Renal pelvis (tissue), 4 donors: ENCODE measurements around the gene CD24. TPM values are rescaled to one million over a fixed set of nuclear protein-coding genes. Genes with fewer than 3 reads are reported as not detected.
"Not testable (repeated sequence)": the region's sequence is repeated elsewhere in the genome, so short reads cannot be mapped to it uniquely, and the experiment has no call there.

Source experiments
- DNase-seq: peaks from one replicate; pipeline ENCODE4 v3.0.0-alpha.2; 2013
- polyA plus RNA-seq, 3 donors: library from polyadenylated mRNA; unstranded; fragments of 120-200 nt; gene quantifications; one replicate each; pipeline ENCODE4 v1.2.1, GENCODE V29; 2013; ENCODE audit not compliant: insufficient read length in 3 of 3

CD24 gene
- polyA plus RNA-seq, 3 donors: 843 to 1,054 (median 1,043) TPM

DNA sequence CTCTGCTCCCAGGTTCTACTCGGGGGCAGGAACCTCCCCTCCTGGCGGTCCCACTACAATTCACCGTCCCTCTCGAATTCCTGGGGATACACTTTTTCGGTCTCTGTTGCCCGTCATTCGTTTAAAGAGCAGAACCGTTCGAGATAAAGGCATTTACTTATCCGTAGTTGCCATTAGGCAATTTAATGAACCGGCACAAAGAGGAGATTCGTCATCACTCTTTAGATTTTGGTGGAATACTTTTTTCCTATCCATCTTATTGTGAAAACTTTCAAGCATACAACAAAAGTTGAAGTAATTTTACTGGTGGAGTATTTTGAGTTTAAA is 1.2 kb upstream of the CD24 start:
- DNase-seq: peak; percentile 52

DNA sequence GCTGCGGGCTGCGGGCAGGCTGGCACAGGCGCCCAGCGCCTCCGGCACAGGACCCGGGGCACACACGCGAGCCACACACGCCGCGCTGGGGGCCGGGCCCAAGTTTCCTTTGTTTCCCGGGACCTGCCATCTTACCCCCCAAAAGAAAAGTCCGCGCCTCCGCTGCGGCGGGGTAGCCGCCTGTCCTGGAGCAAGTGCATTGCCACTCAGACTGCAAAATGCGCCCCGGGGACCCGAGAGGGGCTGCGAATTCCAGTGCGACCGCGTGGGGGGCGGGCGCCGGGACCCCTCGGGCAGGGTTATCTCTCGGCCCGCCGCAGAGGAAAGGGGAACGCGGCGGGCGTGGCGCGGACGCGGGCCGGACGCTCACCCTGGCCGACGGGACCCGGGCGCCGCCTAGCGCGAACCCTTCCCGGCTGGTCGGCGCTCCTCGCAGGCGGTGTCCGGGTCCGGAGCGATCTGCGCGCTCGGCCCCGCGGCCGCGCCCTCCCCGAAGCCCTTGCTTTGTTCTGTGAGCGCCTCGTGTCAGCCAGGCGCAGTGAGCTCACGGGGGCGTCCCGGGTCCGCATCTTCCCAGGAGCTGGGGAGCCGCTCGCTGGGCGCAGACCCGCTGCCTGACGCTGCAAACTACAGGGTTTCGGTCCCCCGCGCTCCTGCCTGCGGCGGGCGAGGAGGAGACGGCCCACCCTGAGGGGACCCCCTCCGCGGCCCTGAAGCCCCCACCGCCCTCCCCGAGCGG is 639 bp upstream of the CD24 start:
- peak; percentile 56 for DNase-seq

DNA sequence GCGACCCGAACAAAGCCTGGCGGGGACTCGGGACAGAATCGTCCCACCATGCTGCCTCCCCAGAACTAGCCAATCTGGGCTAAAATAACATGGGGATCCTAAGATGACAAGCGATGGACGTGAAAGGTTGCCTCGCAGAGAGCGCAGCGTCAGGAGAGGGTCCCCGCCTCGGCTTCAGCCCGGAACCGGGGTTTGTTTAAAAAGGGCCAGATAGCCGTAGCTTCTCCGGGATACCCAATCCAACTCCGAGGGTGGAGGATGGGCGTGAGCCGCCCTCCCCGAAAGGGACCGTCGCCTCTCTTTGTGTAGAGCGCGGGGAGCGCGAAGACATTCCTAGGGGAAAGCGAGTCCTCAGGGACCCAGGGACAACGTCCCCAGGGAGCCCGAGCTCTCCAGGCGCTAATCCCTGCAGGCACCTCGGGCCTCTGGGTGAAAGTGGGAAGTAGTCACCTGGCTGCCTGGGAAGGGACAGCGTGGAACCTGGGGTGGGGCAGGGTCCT is 643 bp downstream of the CD24 start:
- peak; percentile 29 for DNase-seq

DNA sequence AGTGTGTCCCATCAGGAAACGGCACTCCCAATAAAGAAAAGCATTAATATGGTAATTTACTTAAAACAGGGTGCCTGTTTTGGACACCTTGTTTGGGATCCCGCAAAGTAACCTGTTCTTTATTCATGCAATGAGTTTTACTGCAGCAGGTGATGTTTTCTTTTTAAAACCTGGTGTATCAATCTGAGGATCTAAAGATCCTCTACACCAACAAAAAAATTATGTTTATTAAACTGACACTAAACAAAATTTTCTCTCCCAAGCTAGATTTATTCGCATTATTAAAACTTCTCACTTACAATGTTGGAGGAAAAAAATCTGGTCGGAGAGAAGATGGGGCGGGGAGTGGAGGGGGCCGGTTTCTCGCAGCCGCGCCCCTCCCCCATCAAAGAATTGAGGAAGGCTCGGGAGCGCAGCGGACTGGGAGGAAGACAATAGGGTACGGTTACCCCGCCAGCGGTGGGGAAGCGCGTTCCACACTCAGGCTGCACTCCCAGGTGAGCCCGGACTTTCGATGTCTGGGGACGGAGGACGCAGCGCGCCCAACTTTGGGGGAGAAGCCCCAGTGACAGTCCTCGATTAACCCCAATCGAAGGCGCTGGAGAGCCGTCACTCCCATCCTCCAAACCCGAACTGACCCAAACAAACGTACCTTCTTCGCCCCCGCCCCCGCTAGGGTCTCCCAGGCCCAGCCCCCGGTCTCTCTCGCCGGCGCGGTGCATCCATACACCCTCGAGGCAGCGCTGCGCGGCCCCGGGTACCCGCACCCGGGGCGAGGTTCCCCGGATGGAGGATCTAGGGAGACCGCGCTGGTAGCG is 1.3 kb downstream of the CD24 start:
- peak; percentile 37 for DNase-seq

DNA sequence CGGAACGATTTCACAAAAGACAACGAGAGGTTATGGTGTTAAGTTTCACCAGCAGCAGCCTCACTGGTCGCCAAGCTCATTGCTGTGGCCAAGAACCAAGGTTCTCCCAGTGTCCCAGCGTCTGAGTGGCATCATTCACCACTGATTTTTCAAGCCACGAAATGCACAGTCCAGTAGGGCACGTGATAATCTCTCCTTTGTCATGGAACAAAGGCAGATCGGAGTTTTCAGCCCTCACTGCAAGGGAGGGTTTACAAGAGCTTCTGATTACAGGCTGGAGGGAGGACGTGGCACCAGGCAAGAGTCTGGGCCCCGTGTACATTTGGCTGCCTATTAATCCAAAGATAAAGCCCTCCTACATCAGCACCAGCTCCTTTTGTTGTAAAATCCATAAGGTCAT is 2.0 kb downstream of the CD24 start:
- peak; percentile 39 for DNase-seq

DNA sequence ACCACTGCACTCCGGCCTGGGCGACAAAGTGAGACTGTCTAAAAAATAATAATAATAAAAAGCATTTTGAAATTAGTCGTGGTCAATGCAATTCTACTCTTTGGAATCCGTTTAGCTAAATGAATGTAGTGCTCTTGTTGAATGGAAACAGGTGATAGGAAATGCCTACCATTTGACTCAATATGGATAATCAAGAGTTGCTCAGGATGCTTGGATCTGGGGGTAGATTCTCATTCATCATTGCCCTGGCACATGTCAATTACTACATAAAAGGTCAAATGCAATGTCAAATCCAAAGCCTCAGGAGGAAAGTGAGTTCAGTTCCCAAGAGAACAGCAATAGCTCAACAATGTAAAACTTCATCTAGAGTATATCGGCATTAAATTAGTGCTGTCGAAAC is 3.8 kb downstream of the CD24 start:
- DNase-seq: not testable (repeated sequence)

DNA sequence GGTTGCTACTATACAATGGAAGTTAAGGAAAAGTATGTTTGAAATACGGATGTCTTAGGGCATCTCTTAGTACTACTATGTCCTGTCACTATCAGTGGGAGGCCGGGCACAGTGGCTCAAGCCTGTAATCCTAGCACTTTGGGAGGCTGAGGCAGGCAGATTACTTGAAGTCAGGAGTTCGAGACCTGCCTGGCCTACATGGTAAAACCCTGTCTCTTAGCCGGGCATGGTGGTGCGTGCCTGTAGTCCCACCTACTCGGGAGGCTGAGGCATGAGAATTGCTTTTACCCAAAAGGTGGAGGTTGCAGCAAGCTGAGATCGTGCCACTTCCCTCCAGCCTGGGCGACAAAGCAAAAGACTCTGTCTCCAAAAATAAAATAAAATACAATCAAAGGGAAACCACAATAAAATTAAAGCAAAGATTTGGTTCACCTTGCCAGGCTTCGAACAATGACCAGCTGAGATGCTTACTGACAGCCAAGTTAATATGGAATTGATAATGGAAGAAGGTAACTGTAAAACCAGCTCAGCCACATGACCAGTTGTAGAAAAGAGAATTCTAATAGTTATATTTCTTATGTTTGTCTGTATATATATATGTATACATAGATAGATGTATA is 6.5 kb downstream of the CD24 start:
- DNase-seq: no peak

DNA sequence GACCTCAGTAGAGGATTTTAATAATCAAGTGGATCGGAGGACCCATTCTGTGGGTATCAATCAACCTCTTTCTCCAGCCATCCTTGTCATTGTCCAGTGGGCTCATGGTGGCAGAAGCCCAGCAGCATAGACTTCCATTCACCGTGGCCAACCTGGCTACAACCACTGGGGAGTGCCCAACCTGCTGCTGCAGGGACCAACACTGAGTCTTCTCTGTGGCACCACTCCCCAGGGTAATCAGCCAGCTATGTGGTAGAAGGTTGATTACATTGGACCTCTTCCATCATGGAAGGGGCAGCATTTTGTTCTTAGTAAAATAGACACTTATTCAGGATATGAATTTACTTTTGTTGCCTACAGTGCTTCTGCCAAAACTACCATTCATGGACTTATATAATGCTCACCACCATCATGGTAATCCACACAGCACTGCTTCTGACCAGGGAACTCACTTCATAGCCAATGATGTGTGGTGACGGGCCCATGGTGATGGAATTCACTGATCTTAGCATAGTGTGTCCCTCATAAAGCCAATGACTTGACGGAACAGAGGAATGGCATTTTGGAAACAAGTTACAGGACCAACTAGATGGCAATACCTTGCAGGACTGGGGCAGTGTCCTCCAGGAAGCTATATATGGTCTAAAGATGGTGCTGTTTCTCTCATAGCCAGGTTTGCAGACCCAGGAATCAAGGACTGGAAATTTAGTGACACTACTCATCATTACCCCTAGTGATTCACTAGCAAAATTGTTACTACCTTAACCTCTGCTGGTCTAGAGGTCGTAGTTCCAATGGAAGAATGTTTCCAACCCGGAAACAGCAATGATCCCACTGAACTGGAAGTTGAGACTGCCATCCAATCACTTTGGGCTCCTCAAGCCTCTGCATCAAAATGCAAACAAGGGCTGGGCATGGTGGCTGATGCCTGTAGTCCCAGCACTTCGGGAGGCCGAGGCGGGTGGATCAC is 7.6 kb downstream of the CD24 start:
- DNase-seq: no peak

DNA sequence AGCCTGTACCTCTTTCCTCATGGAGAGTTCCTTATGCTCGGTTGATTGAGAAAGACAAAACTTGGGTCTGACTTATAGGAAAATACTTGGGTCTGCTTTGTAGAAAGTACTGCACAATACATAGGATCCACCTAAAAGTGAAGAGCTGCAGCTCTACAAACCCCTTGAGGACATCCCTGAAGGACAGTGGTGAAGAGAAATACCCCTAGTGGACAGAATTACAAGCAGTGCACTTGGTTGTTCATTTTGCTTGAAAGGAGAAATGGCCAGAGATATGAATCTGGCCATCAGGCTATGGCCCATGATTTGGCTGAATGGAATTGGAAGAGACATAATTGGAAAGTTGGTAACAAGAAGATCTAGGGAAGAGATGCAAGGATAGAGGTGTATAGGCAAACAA is 8.3 kb downstream of the CD24 start:
- DNase-seq: no peak

DNA sequence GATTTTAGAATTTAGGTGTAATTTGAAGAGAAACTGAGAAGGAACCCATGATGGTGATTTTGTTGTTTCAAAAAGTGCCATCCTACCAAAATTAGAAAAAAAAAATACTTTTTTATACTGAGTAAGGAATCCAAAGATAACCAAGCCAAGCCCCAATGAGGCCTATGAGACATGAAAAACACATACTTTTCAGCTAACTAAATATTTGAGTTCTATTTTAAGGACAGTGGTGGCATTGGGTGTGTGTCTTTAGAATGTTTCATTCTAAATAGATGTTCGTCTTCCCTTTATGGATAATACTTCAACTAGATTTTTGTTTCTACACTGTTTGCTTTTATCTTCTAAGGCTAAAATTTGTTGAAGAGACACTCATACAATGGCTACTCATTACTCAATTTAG is 9.6 kb downstream of the CD24 start:
- DNase-seq: no peak

DNA sequence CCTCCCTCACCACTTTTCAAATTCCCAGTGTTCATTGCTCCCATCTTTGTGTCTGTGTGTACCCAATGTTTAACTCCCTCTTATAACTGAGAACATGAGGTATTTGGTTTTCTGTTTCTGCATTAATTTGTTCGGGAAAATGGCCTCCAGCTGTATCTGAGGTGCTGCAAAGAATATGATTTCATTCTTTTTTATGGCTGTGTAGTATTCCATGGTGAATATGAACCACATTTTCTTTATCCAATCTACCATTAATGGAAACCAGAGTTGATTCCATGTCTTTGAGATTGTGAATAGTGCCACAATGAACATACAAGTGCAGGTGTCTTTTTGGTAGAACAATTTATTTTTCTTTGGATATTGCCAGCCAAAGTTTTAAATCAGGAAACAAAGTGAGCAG is 10.4 kb downstream of the CD24 start:
- DNase-seq: no peak

DNA sequence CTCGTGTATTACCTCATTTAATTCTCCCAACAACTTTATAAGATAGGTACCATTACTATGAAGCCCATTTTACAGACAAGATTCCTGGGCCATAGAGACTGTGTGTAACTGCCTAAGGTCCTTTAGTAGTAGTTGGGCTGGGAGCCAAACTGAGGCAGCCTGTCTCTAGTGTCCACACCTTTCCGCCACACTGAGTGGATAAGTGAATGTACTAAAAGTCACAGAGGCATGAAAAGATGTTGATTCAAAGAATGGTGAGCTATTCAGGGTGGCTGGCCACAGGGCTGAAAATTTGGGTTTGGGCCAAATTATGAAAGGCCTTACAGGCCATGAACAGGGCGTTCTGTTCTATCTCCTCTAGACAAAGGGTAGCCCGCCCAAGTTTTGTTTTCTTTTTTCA is 11.0 kb downstream of the CD24 start:
- no peak for DNase-seq

DNA sequence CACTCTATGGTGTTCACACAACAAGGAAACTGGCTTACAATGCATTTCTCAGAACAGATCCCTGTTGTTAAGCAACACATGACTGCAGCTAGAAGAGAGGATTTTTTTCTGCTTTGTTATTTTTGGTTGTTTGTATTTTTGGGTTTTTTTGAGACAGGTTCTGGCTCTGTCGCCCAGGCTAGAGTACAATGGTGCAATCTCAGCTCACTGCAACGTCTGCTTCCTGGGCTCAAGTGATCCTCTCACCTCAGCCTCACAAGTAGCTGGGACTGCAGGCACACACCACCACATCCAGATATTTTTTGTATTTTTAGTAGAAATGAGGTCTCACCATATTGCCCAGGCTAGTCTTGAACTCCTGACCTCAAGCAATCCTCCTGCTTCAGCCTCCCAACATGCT is 12.7 kb downstream of the CD24 start:
- no peak for DNase-seq

DNA sequence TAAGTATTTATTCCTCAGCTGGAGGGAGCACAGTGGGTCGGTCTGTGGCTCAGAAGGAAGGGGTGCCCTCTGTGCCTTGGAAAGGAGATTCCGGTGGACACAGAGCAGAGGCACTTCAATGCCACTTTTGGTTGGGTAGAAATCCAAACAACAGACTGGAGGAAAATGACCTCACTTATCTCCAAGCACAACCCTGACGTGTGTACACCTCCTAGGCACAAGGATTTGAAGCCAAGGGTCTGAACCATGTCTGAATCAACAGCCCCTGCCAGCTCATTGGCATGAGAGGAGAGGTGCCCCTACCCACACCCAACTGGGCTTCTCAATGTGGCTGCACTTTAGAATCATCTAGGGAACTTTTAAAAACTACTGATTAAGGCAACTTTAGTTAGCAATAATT is 13.4 kb downstream of the CD24 start:
- no peak for DNase-seq

DNA sequence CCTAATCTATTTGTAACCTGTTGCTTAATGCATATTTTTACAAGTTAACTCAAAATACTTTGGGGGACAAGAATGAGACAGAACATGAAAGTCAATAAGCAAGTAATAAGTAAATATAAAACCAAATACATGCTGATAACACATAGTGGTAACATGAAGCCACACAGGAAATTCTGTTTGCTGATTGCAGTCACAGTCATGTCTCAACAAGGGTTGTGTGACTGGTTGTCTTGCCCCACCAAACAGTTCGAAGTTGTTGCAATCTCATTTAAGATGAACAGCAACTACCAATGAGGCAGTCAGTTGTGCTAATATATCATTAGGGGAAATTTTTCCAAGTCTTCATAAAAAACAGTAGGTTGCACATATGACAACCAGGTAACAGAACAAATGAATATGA is 14.5 kb downstream of the CD24 start:
- no peak for DNase-seq

DNA sequence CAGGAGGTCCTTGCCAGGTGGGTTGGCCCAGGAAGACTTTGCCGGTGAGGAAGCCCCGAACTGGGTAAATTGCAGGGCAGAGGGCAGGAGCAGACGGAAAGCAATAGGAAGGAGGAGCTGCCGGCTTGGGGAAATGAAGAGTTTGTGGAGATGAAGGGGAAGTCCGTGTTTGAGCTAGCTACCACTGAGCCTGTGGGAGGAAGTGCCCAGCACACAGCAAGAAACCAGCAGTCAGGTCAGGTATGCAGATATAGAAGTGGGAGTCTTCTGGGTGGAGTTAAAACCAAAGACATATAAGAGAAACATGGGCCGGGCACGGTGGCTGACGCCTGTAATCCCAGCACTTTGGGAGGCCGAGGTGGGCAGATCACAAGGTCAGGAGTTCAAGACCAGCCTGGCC is 34.7 kb downstream of the CD24 start:
- no peak for DNase-seq

DNA sequence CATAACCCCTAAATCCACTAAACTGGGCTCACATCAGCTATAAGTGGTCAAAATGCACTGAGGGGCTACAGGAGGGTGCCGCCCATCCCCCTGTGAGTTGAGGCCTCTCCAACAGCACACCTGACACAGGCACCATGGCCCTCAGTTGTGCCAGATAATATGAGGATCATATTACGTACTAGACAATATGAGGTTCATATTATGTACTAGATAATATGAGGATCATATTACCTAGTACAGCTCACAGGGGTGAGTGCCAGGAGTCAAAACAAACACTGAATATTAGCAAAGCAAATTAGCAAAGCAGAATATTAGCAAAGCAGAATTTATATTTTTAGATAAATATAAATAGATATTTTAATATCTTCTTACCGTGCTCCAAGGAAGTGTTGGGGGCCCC is 35.3 kb downstream of the CD24 start:
- DNase-seq: no peak

DNA sequence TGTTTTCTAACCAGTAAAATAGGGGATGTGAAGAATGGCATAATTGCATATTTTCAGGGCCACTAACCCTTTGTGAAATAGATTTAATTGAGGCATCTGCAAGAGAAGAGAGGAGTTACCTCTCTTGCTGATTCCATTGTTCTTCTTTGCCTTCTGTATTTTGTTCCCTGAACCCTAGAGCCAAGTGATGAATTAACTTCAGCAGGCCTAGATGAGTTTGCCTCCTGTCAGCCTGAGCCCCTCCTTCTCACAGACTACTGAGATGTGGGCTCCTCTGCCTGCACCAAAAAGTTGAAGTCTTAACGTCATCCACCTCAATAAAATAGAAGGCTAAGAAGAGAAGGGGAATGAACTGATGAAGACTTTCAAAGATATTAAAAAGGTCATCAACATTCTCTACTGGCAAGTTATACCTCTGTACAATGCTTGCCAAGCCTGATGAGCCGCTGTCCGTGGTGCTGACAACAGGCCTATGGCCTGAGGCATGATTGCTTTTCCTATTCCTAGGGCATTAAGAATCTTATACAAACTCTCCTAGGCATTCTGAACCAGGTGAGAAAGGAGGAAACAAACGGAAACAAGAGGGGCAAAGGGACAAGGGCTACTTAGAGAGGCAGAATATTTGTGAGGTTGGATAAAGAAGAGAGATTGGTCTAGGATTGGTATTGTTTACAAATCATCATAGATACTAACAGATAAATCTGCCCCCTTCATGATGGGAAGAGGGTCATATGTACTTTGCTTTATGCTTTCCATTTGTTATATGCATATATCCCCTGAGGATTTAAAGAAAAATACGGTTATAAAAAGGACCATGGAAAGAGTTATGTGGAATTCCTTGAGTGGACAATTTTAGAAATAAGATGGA is 46.8 kb downstream of the CD24 start:
- DNase-seq: peak; percentile 78

DNA sequence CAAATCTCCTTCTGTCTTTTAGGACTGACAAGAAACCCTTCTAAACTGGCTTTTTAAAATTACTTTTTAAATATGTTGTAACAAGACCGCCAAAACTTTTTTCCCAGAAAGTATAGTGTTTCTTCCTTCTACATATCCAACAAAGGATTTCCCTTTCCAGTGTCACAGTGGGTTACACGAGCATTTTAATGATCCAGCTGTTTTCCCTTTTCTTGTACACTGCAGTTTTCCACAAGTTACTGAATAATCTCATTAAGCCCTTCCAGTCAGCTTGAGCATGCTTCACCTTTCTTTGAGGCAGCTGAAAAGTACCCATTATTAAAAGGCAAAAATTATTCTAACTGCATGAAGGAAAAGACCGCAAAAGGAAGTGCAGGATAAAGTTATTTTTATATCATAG is 48.6 kb downstream of the CD24 start:
- no peak for DNase-seq

DNA sequence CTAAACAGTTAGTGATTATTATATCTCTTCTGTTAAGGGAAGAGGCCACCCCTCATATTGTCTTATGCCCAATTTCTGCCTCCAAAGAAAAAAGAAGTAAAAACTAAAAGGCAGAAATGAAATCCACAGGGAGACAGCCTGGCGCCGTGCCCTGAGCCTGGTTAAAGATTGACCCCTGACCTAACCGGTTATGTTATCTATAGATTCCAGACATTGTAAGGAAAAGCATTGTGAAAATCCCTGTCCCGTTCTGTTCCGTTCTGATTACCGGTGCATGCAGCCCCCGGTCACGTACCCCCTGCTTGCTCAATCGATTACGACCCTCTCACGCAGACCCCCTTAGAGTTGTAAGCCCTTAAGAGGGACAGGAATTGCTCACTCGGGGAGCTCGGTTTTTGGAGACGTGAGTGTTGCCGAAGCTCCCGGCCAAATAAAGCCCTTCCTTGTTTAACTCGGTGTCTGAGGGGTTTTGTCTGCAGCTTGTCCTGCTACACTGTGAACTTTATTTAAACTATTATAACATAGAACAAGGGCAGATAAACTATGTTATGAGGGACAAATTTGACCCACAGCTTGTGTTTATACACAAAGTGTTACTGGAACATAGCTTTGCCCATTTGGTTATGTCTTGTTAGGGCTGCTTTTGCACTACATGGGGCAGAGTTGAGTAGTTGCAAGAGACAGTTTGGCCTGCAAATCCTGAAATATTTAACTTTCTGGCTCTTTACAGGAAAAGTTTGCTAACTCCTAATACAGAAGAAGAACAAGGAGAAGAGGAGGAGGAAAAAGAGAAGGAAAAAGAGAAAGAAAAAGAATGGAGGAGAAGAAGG is 49.6 kb downstream of the CD24 start:
- no peak for DNase-seq
